Spinal cord (tissue), 10 donors: ENCODE data around the gene MYL10. TPM values are rescaled to one million over a fixed set of nuclear protein-coding genes. Genes with fewer than 3 reads are reported as not detected.
A peak's percentile ranks its signal among the peaks of the same experiment; 100 is the strongest.

ENCODE experiments used
- DNase-seq, 6 donors: peaks; one replicate each; pipeline versions ENCODE4 v3.0.0 to v3.0.0-alpha.2; 2013 to 2015; ENCODE audit warnings: low spot score in 6 of 6, low read depth in 4 of 6
- H3K27ac ChIP-seq: one replicate; pipeline ENCODE4 v1.5.1; 2013; ENCODE audit warnings: low read depth, low read length, control low read depth
- H3K27me3 ChIP-seq: one replicate; pipeline ENCODE4 v1.6.1; 2013; ENCODE audit warnings: low read length; ENCODE audit not compliant: control insufficient read depth, insufficient read depth
- H3K36me3 ChIP-seq: one replicate; pipeline ENCODE4 v1.6.1; 2013; ENCODE audit warnings: low read length; ENCODE audit not compliant: control insufficient read depth, insufficient read depth
- H3K4me1 ChIP-seq: one replicate; pipeline ENCODE4 v1.6.1; 2013; ENCODE audit warnings: low read length; ENCODE audit not compliant: control insufficient read depth, insufficient read depth
- H3K4me3 ChIP-seq: one replicate; pipeline ENCODE4 v1.5.1; 2013; ENCODE audit warnings: low read depth, low read length, control low read depth
- H3K9me3 ChIP-seq: one replicate; pipeline ENCODE4 v1.6.1; 2013; ENCODE audit warnings: low read length; ENCODE audit not compliant: control insufficient read depth, insufficient read depth
- WGBS: methylation state at CpG from one replicate; pipeline ENCODE4 v1.1.5; 2013; ENCODE audit warnings: missing lambda C conversion rate; ENCODE audit not compliant: insufficient coverage; 5-methylcytosine and 5-hydroxymethylcytosine counted together
- polyA plus RNA-seq, 2 donors: library from polyadenylated mRNA; unstranded; fragments of 120-200 nt; gene quantifications; one replicate each; pipeline ENCODE4 v1.2.1, GENCODE V29; 2013; ENCODE audit not compliant: insufficient read length in 2 of 2
- total RNA-seq, 2 donors: library from RNA; depleted of rRNA in 1 of 2; stranded (reverse); fragments of 120-200 nt in 1 of 2; fragments of >200 nt in 1 of 2; gene quantifications; one replicate each; pipeline versions ENCODE4 v1.2.3 to v1.2.4, GENCODE V29; 2013 to 2014
- donor health status: healthy.

The MYL10 gene
- total and polyA plus RNA-seq, 4 donors = 0.44 TPM; not detected in 3

DNA sequence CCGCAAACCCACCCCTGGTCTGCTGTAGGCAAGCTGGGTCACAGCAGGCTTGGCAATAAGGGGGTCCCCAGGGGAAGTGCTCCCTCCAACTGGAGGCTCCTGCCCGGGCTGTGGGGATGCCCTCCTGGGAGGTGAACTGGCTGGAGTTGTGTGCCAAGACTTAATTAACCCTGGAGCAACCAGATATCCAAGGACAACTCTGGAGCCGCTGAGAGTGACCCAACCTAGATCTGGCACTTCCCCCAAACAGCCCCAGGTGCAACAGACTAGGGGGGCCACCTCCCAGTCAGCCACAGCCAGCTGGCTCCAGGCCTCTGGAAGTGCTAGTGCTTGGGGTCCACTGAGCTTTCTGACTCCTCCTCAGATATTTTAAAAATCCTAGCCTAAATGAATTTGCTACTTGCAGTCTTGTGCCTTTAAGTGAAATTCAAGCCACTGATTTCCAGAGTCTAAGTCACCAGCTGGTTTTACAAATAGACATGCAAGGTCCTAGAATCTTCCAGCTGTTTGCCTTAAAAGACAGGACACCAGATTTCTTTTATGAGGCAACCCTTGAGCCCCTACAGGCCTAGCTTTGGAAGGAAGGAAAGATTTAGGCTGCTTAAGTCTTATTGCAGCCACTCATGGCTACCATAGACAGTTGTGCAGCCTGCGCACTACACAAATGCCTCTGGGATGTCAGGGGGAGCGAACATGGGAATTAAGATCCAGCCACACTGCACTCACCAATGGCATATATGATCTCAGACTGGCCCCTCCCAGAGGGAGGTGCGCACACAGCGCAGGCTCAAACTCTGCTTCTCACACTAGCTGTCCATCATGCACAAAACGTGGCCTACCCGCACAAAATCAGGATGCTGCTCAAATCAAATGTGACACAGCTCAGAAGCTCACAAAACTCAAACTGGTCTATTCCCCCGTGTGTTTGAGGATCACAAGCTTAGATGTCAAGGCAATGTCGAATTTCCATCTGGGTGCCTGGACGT is 42.6 kb upstream of the MYL10 start:
- Histone ChIP-seq H3K27ac (no peak overlapping the region), H3K4me3 (no peak overlapping the region), H3K36me3 (no peaks in the 10 kb centered on the region), H3K4me1 (no peaks in the 10 kb centered on the region), H3K9me3 (peaks cover 3% of the 10 kb centered on the region), H3K27me3 (no peaks in the 10 kb centered on the region)
- 81% methylated on average over 11 of the region's 12 CpGs for WGBS
- no peak for DNase-seq

- no CpG with 5 or more reads among the region's 1 CpG for WGBS
- DNase-seq = no peak
- Histone ChIP-seq H3K9me3 (peaks cover 3% of the 10 kb centered on the region), H3K4me1 (peaks cover 7% of the 10 kb centered on the region), H3K4me3 (no peak overlapping the region), H3K36me3 (no peaks in the 10 kb centered on the region), H3K27me3 (no peaks in the 10 kb centered on the region), H3K27ac (no peak overlapping the region)
These were observed 40.2 kb upstream of the MYL10 start for GRCh38 chr7:101669307-101669706.

DNA sequence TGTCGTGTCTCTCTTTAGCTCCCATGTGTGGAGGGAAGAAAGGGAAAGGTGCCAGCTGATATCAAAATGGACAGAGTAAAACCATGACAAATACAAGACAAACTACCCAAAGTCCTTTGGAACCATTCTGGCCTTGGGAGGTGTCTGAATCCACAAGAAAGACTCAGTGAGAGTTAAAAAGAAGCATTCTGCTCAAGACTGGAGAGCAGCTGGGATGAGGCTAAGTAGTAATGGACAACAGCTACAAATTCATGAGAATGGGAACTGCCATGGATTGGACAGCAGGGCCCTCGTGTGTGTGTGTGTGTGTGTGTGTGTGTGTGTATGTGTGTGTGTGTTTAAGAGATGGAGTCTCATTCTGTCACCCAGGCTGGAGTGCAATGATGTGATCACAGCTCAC is 39.6 kb upstream of the MYL10 start:
- 83% methylated on average over 1 of the region's 2 CpGs for WGBS
- no peak for DNase-seq
- Histone ChIP-seq H3K4me1 (peaks cover 9% of the 10 kb centered on the region), H3K9me3 (peaks cover 3% of the 10 kb centered on the region), H3K27me3 (no peaks in the 10 kb centered on the region), H3K27ac (no peak overlapping the region), H3K36me3 (no peaks in the 10 kb centered on the region), H3K4me3 (no peak overlapping the region)

- H3K4me1 ChIP-seq = peaks cover 9% of the 10 kb centered on the region
- WGBS = 71% methylated on average over 3 of the region's 3 CpGs
- H3K36me3 ChIP-seq = no peaks in the 10 kb centered on the region
- no peak for DNase-seq
- H3K27ac ChIP-seq = no peak overlapping the region
- H3K27me3 ChIP-seq = no peaks in the 10 kb centered on the region
- no peak overlapping the region for H3K4me3 ChIP-seq
- peaks cover 3% of the 10 kb centered on the region for H3K9me3 ChIP-seq
These were observed 38.8 kb upstream of the MYL10 start for GRCh38 chr7:101667920-101668319.

DNA sequence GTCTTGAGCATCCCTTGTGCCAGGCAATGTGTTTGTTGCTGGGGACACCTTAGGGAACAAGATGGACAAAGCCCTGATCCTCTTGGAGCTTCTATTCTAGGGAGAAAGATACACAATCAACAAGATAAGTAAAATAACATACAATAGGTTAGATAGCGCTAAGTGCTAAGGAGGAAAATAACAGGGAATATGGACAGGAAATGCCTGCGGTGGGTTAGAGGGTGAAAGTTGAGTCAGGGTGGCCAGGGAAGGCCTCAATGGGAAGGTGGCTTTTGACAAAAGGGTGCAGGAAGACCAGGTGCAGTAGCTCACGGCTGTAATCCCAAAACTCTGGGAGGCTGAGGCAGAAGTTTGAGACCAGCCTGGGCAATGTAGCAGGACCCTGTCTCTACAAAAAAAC is 38.3 kb upstream of the MYL10 start:
- H3K9me3 ChIP-seq = peaks cover 3% of the 10 kb centered on the region
- H3K27me3 ChIP-seq = no peaks in the 10 kb centered on the region
- no peak for DNase-seq
- no peak overlapping the region for H3K4me3 ChIP-seq
- no peaks in the 10 kb centered on the region for H3K36me3 ChIP-seq
- no peak overlapping the region for H3K27ac ChIP-seq
- peaks cover 9% of the 10 kb centered on the region for H3K4me1 ChIP-seq
- 100% methylated on average over 2 of the region's 3 CpGs for WGBS

- H3K4me3 ChIP-seq = no peak overlapping the region
- H3K4me1 ChIP-seq = peaks cover 9% of the 10 kb centered on the region
- peaks cover 3% of the 10 kb centered on the region for H3K9me3 ChIP-seq
- no CpG with 5 or more reads among the region's 4 CpGs for WGBS
- no peaks in the 10 kb centered on the region for H3K36me3 ChIP-seq
- no peaks in the 10 kb centered on the region for H3K27me3 ChIP-seq
- no peak overlapping the region for H3K27ac ChIP-seq
- DNase-seq = no peak
These were observed 37.6 kb upstream of the MYL10 start for GRCh38 chr7:101666741-101667140.

- Histone ChIP-seq H3K36me3 (no peaks in the 10 kb centered on the region), H3K9me3 (peaks cover 3% of the 10 kb centered on the region), H3K27me3 (no peaks in the 10 kb centered on the region), H3K4me3 (no peak overlapping the region), H3K4me1 (peaks cover 9% of the 10 kb centered on the region), H3K27ac (no peak overlapping the region)
- no peak for DNase-seq
- 92% methylated on average over 5 of the region's 8 CpGs for WGBS
These were observed 37.2 kb upstream of the MYL10 start for GRCh38 chr7:101666293-101666692.

- WGBS = 48% methylated on average over 2 of the region's 10 CpGs
- Histone ChIP-seq H3K9me3 (peaks cover 3% of the 10 kb centered on the region), H3K36me3 (no peaks in the 10 kb centered on the region), H3K27me3 (no peaks in the 10 kb centered on the region), H3K27ac (no peak overlapping the region), H3K4me3 (no peak overlapping the region), H3K4me1 (peaks cover 9% of the 10 kb centered on the region)
- DNase-seq = no peak
These were observed 35.9 kb upstream of the MYL10 start for GRCh38 chr7:101664893-101665471.

GRCh38 chr7:101664436-101664835 is 35.3 kb upstream of the MYL10 start:
- H3K4me3 ChIP-seq = no peak overlapping the region
- peak in 1 of 6 donors; percentile 80 for DNase-seq
- WGBS = 21% methylated on average over 8 of the region's 9 CpGs
- no peaks in the 10 kb centered on the region for H3K27me3 ChIP-seq
- H3K4me1 ChIP-seq = peaks cover 9% of the 10 kb centered on the region
- no peak overlapping the region for H3K27ac ChIP-seq
- no peaks in the 10 kb centered on the region for H3K36me3 ChIP-seq
- peaks cover 3% of the 10 kb centered on the region for H3K9me3 ChIP-seq

GRCh38 chr7:101663747-101664146 is 34.7 kb upstream of the MYL10 start:
- H3K27ac ChIP-seq = no peak overlapping the region
- WGBS = 95% methylated on average over 4 of the region's 6 CpGs

More at GRCh38 chr7:101663747-101664146, 34.7 kb upstream of the MYL10 start:
- H3K36me3 ChIP-seq = no peaks in the 10 kb centered on the region
- peaks cover 3% of the 10 kb centered on the region for H3K9me3 ChIP-seq
- no peak overlapping the region for H3K4me3 ChIP-seq
- no peaks in the 10 kb centered on the region for H3K27me3 ChIP-seq
- H3K4me1 ChIP-seq = peaks cover 9% of the 10 kb centered on the region
- DNase-seq = no peak
